H9 (cell line): Measurements from ENCODE around the gene FBXL14. TPM values are rescaled to one million over a fixed set of nuclear protein-coding genes. Genes with fewer than 3 reads are reported as not detected.

Experiments used
- DNase-seq: peaks from one replicate; pipeline ENCODE4 v3.0.0-alpha.2; 2017
- H2AFZ ChIP-seq: one replicate; pipeline ENCODE4 v1.6.1; 2013; ENCODE audit warnings: mild to moderate bottlenecking, low read length, control low read depth, moderate library complexity
- H2AK5ac ChIP-seq: 2 replicates; pipeline ENCODE4 v1.6.1; 2013; ENCODE audit warnings: low read length, control low read depth, mixed read lengths; ENCODE audit not compliant: insufficient read length
- H2BK120ac ChIP-seq: one replicate; pipeline ENCODE4 v1.6.1; 2013; ENCODE audit warnings: low read depth, mild to moderate bottlenecking, low read length, control low read depth, inconsistent platforms; ENCODE audit not compliant: poor library complexity, severe bottlenecking
- H2BK12ac ChIP-seq: 2 replicates; pipeline ENCODE4 v1.6.1; 2013; ENCODE audit warnings: low read length, control low read depth, mixed read lengths, low read depth; ENCODE audit not compliant: insufficient read length
- H2BK15ac ChIP-seq: 2 replicates; pipeline ENCODE4 v1.6.1; 2013; ENCODE audit warnings: low read depth, low read length, control low read depth
- H2BK20ac ChIP-seq: one replicate; pipeline ENCODE4 v1.6.1; 2013; ENCODE audit warnings: low read depth, mild to moderate bottlenecking, low read length, control low read depth, inconsistent platforms; ENCODE audit not compliant: poor library complexity, severe bottlenecking
- H2BK5ac ChIP-seq: 2 replicates; pipeline ENCODE4 v1.6.1; 2013; ENCODE audit warnings: low read length, control low read depth, mixed read lengths; ENCODE audit not compliant: insufficient read length
- H3K14ac ChIP-seq: 2 replicates; pipeline ENCODE4 v1.6.1; 2013; ENCODE audit warnings: low read length, control low read depth; ENCODE audit not compliant: insufficient read depth
- H3K18ac ChIP-seq: 2 replicates; pipeline ENCODE4 v1.6.1; 2013; ENCODE audit warnings: low read depth, mild to moderate bottlenecking, mixed read lengths, low read length, control low read depth; ENCODE audit not compliant: insufficient read length
- H3K23ac ChIP-seq: 2 replicates; pipeline ENCODE4 v1.6.1; 2013; ENCODE audit warnings: low read length, control low read depth, mixed read lengths, low read depth; ENCODE audit not compliant: insufficient read length
- H3K23me2 ChIP-seq: 2 replicates; pipeline ENCODE4 v1.6.1; 2013; ENCODE audit warnings: low read depth, mild to moderate bottlenecking, mixed read lengths, low read length, control low read depth; ENCODE audit not compliant: insufficient read length, poor library complexity, severe bottlenecking
- H3K27ac ChIP-seq: 2 replicates; pipeline ENCODE4 v1.5.1; 2013; ENCODE audit warnings: low read length, control low read depth, mixed read lengths, low read depth; ENCODE audit not compliant: insufficient read length
- H3K27me3 ChIP-seq: 2 replicates; pipeline ENCODE4 v1.6.1; 2013; ENCODE audit warnings: low read length, control low read depth, inconsistent platforms; ENCODE audit not compliant: insufficient read depth
- H3K4ac ChIP-seq: 2 replicates; pipeline ENCODE4 v1.6.1; 2013; ENCODE audit warnings: low read depth, mild to moderate bottlenecking, control low read depth, inconsistent platforms, low read length, moderate library complexity
- H3K4me1 ChIP-seq: 2 replicates; pipeline ENCODE4 v1.6.1; 2013; ENCODE audit warnings: low read length, control low read depth, inconsistent platforms; ENCODE audit not compliant: insufficient read depth
- H3K4me2 ChIP-seq: 2 replicates; pipeline ENCODE4 v1.6.1; 2013; ENCODE audit warnings: low read length, control low read depth, mixed read lengths; ENCODE audit not compliant: insufficient read length, insufficient read depth
- H3K56ac ChIP-seq: 2 replicates; pipeline ENCODE4 v1.6.1; 2013; ENCODE audit warnings: low read depth, mild to moderate bottlenecking, mixed read lengths, low read length, control low read depth; ENCODE audit not compliant: insufficient read length
- H3K79me1 ChIP-seq: 2 replicates; pipeline ENCODE4 v1.6.1; 2013; ENCODE audit warnings: low read depth, mild to moderate bottlenecking, moderate library complexity, low read length, control low read depth, inconsistent platforms; ENCODE audit not compliant: insufficient read depth, poor library complexity, severe bottlenecking
- H3K79me2 ChIP-seq: 2 replicates; pipeline ENCODE4 v1.6.1; 2013; ENCODE audit warnings: low read length, control low read depth, inconsistent platforms; ENCODE audit not compliant: insufficient read depth
- H3K9ac ChIP-seq: 2 replicates; pipeline ENCODE4 v1.6.1; 2013; ENCODE audit warnings: low read length, control low read depth, mixed read lengths; ENCODE audit not compliant: insufficient read length; ENCODE audit errors: extremely low read depth
- H3K9me3 ChIP-seq: one replicate; pipeline ENCODE4 v1.6.1; 2013; ENCODE audit warnings: low read depth, low read length, inconsistent platforms; ENCODE audit not compliant: control insufficient read depth
- H3T11ph ChIP-seq: one replicate; pipeline ENCODE4 v1.6.1; 2013; ENCODE audit warnings: mild to moderate bottlenecking, low read length, control low read depth, inconsistent platforms
- H4K20me1 ChIP-seq: one replicate; pipeline ENCODE4 v1.6.1; 2013; ENCODE audit not compliant: control insufficient read depth, insufficient read length, insufficient read depth
- H4K5ac ChIP-seq: 2 replicates; pipeline ENCODE4 v1.6.1; 2013; ENCODE audit warnings: low read depth, mild to moderate bottlenecking, mixed read lengths, low read length, control low read depth; ENCODE audit not compliant: insufficient read length
- H4K8ac ChIP-seq: replicated peaks from 2 replicates; pipeline ENCODE4 v1.6.1; 2013; ENCODE audit warnings: low read length, control low read depth, mixed read lengths, low read depth; ENCODE audit not compliant: insufficient read length
- H4K91ac ChIP-seq: 2 replicates; pipeline ENCODE4 v1.6.1; 2013; ENCODE audit warnings: low read depth, mild to moderate bottlenecking, moderate library complexity, mixed read lengths, low read length, control low read depth; ENCODE audit not compliant: insufficient read length
- H3K27ac Mint-ChIP-seq, 3 experiments: 2 replicates in 2 of 3; 3 replicates in 1 of 3; pipeline ENCODE4 v1.8.0; 2020 to 2021; ENCODE audit warnings: mixed read lengths in 3 of 3, mild to moderate bottlenecking in 1 of 3, moderate library complexity in 1 of 3
- H3K27me3 Mint-ChIP-seq: 2 replicates; pipeline ENCODE4 v1.8.0; 2021; ENCODE audit warnings: low read depth, mild to moderate bottlenecking, moderate library complexity, mixed read lengths
- H3K36me3 Mint-ChIP-seq, 3 experiments: 2 replicates in 2 of 3; 3 replicates in 1 of 3; pipeline ENCODE4 v1.8.0; 2020 to 2021; ENCODE audit warnings: low read depth in 3 of 3, mixed read lengths in 3 of 3; ENCODE audit not compliant: insufficient read depth in 1 of 3
- H3K4me1 Mint-ChIP-seq, 2 experiments: 2 replicates each; pipeline ENCODE4 v1.8.0; 2020; ENCODE audit warnings: mixed read lengths in 2 of 2
- H3K4me3 Mint-ChIP-seq, 2 experiments: 2 replicates in 1 of 2; 3 replicates in 1 of 2; pipeline ENCODE4 v1.8.0; 2020 to 2021; ENCODE audit warnings: mild to moderate bottlenecking in 2 of 2, mixed read lengths in 2 of 2, moderate library complexity in 1 of 2
- H3K9me3 Mint-ChIP-seq, 2 experiments: 2 replicates in 1 of 2; 3 replicates in 1 of 2; pipeline ENCODE4 v1.8.0; 2020; ENCODE audit warnings: mild to moderate bottlenecking in 2 of 2, mixed read lengths in 2 of 2, moderate library complexity in 1 of 2
- CTCF ChIP-seq: fragments of 200-600 bp; sonication (generic); conservative IDR thresholded peaks from 3 replicates; pipeline ENCODE4 v1.8.0; 2021; ENCODE audit warnings: antibody characterized with exemption, mild to moderate bottlenecking
- whole genome bisulfite sequencing: extraction: QIAGEN DNeasy Blood & Tissue Kit; methylation state at CpG from one replicate; pipeline ENCODE4 v1.1.7; 2013; ENCODE audit warnings: missing lambda C conversion rate, low lambda C conversion rate, mixed read lengths; ENCODE audit not compliant: insufficient read length; ENCODE audit errors: extremely low coverage; 5-methylcytosine and 5-hydroxymethylcytosine counted together
- total RNA-seq: library from RNA; stranded (reverse); gene quantifications from 2 replicates; pipeline ENCODE4 v1.2.1, GENCODE V29; 2021

FBXL14 gene
- total RNA-seq, 1 experiment from 2014 or later = 15.6 TPM

- Histone ChIP-seq H2BK20ac (no peak overlapping the region), H2BK15ac (no peak overlapping the region), H3K9me3 (no peaks in the 10 kb centered on the region), H3K18ac (no peak overlapping the region), H2BK120ac (no peak overlapping the region), H4K8ac (no peak overlapping the region), H3K23me2 (no peaks in the 10 kb centered on the region), H4K91ac (no peak overlapping the region), H3K4me2 (no peak overlapping the region), H4K20me1 (no peaks in the 10 kb centered on the region), H2AFZ (no peak overlapping the region), H3K27ac (no peak overlapping the region), H3K4ac (no peak overlapping the region), H2BK5ac (no peak overlapping the region), H3K9ac (no peak overlapping the region), H3T11ph (no peak overlapping the region), H3K14ac (no peak overlapping the region), H4K5ac (no peak overlapping the region), H2BK12ac (no peak overlapping the region), H3K56ac (no peak overlapping the region), H2AK5ac (no peak overlapping the region), H3K4me1 (no peaks in the 10 kb centered on the region), H3K79me1 (no peaks in the 10 kb centered on the region), H3K27me3 (no peaks in the 10 kb centered on the region; the same call in 1 of the 2 replicates), H3K23ac (no peak overlapping the region), H3K79me2 (no peaks in the 10 kb centered on the region)
- WGBS = no CpG with 5 or more reads among the region's 6 CpGs
- Mint-ChIP-seq H3K27me3 (peaks cover 30% of the 10 kb centered on the region), H3K4me1 (peaks cover 8 to 11% of the 10 kb centered on the region in 2 experiments), H3K9me3 (no peaks in the 10 kb centered on the region), H3K27ac (no peak overlapping the region), H3K36me3 (no peaks in the 10 kb centered on the region), H3K4me3 (no peak overlapping the region)
- no peak for TF ChIP-seq CTCF
- DNase-seq = no peak
Observed at GRCh38 chr12:1567852-1568251, 26.5 kb downstream of the FBXL14 start.
